GM12864 (cell line): ENCODE data around the gene LYPD5.
A peak's percentile ranks its signal among the peaks of the same experiment; 100 is the strongest.

Source experiments
- DNase-seq: peaks from one replicate; pipeline ENCODE4 v3.0.0-alpha.2; 2011; ENCODE audit warnings: low read depth
- H3K4me3 ChIP-seq: 2 replicates; pipeline ENCODE4 v1.5.1; 2011; ENCODE audit warnings: mild to moderate bottlenecking, low read depth, low read length, control low read depth
- CTCF ChIP-seq: IDR thresholded peaks from 2 replicates; pipeline ENCODE4 v1.5.1; 2011; ENCODE audit warnings: low read depth, mild to moderate bottlenecking, moderate library complexity, low read length, control low read depth, inconsistent platforms; ENCODE audit errors: missing control alignments

The LYPD5 gene

GRCh38 chr19:43790587-43790986, 11.7 kb downstream of the LYPD5 start:
- no peak for TF ChIP-seq CTCF
- no peak for DNase-seq
- H3K4me3 ChIP-seq, result no peak overlapping the region

GRCh38 chr19:43789029-43789428, 13.2 kb downstream of the LYPD5 start:
- DNase-seq, result no peak
- H3K4me3 ChIP-seq, result no peak overlapping the region
- TF ChIP-seq CTCF, result no peak

- TF ChIP-seq CTCF, result no peak
- DNase-seq, result no peak
- H3K4me3 ChIP-seq, result no peak overlapping the region
Measured at GRCh38 chr19:43786665-43787064, 15.6 kb downstream of the LYPD5 start.

GRCh38 chr19:43784981-43785808, 17.1 kb downstream of the LYPD5 start:
- peak; percentile 65 for DNase-seq
- H3K4me3 ChIP-seq, result no peak overlapping the region
- peak; percentile 100 for TF ChIP-seq CTCF

GRCh38 chr19:43784241-43784980, 17.8 kb downstream of the LYPD5 start:
- H3K4me3 ChIP-seq, result no peak overlapping the region; the same call in 1 of the 2 replicates
- TF ChIP-seq CTCF, result no peak
- peak; percentile 47 for DNase-seq

GRCh38 chr19:43783636-43784035, 18.6 kb downstream of the LYPD5 start:
- TF ChIP-seq CTCF, result no peak
- no peak for DNase-seq
- peak overlapping the region; percentile 23 for H3K4me3 ChIP-seq
